OCI-M2 (cell line): Measurements from ENCODE around the gene COPS7B.
"Not testable (repeated sequence)": the region's sequence is repeated elsewhere in the genome, so short reads cannot be mapped to it uniquely, and the experiment has no call there.

Experiments
- DNase-seq: peaks from one replicate; lab custom pipeline; 2025; ENCODE audit not compliant: unreplicated experiment; lab: John Stamatoyannopoulos, UW

COPS7B gene

GRCh38 chr2:231786177-231786916 is at the start of gene COPS7B:
COPS7B (plus strand) TSS chr2:231786445; CDS start chr2:231788571, 2,126 bp downstream.
- DNase-seq: peak; percentile 55

- DNase-seq: no peak
These were observed 48.5 kb upstream of the COPS7B start for GRCh38 chr2:231737761-231738160.

- no peak for DNase-seq
These were observed 42.7 kb upstream of the COPS7B start for GRCh38 chr2:231743376-231744116.

GRCh38 chr2:231745303-231746038 is 40.8 kb upstream of the COPS7B start:
- no peak for DNase-seq

GRCh38 chr2:231748153-231748896 is 37.9 kb upstream of the COPS7B start:
- not testable (repeated sequence) for DNase-seq

- DNase-seq: not testable (repeated sequence)
These were observed 37.2 kb upstream of the COPS7B start for GRCh38 chr2:231749016-231749415.

GRCh38 chr2:231751042-231751815 is 35.0 kb upstream of the COPS7B start:
- DNase-seq: no peak

- DNase-seq: no peak
These were observed 34.2 kb upstream of the COPS7B start for GRCh38 chr2:231752061-231752460.

- no peak for DNase-seq
These were observed 24.5 kb upstream of the COPS7B start for GRCh38 chr2:231761735-231762134.

- no peak for DNase-seq
These were observed 22.1 kb upstream of the COPS7B start for GRCh38 chr2:231764124-231764523.

GRCh38 chr2:231764760-231765159 is 21.5 kb upstream of the COPS7B start:
- no peak for DNase-seq

GRCh38 chr2:231765496-231765929 is 20.7 kb upstream of the COPS7B start:
- DNase-seq: no peak

- DNase-seq: no peak
These were observed 16.8 kb upstream of the COPS7B start for GRCh38 chr2:231769170-231770136.

GRCh38 chr2:231780123-231780908 is 5.9 kb upstream of the COPS7B start:
- DNase-seq: no peak

GRCh38 chr2:231780909-231781797 is 5.1 kb upstream of the COPS7B start, which contains the start of gene PDE6D:
PDE6D (minus strand) TSS chr2:231781282; CDS start chr2:231781114, 168 bp downstream.
- DNase-seq: peak; percentile 90

- no peak for DNase-seq
These were observed 4.2 kb upstream of the COPS7B start for GRCh38 chr2:231781798-231782726.
